PFSK-1 (cell line): ENCODE results near the gene TBX1.
A peak's percentile ranks its signal among the peaks of the same experiment; 100 is the strongest.

Source experiments
- FOXP2 ChIP-seq: optimal IDR thresholded peaks from 2 replicates; pipeline ENCODE3; 2011; ENCODE audit warnings: borderline replicate concordance, control low read depth, inconsistent platforms; ENCODE audit not compliant: insufficient read depth; ENCODE audit errors: extremely low read length, extremely low read depth
- POLR2AphosphoS5 ChIP-seq: IDR thresholded peaks from 2 replicates; pipeline ENCODE4 v1.6.1; 2012; ENCODE audit warnings: low read depth, mild to moderate bottlenecking, control low read depth, low read length, moderate library complexity
- REST ChIP-seq, 2 experiments: IDR thresholded peaks; 2 replicates each; pipeline versions ENCODE4 v1.6.1 to v1.8.0; 2011 to 2012; ENCODE audit warnings: low read depth in 2 of 2, low read length in 2 of 2, control low read depth in 1 of 2, inconsistent platforms in 1 of 2, mild to moderate bottlenecking in 1 of 2, moderate library complexity in 1 of 2; ENCODE audit not compliant: insufficient read depth in 1 of 2
- SIN3A ChIP-seq: IDR thresholded peaks from 2 replicates; pipeline ENCODE4 v1.6.1; 2012; ENCODE audit warnings: mild to moderate bottlenecking, low read length, moderate library complexity, borderline replicate concordance; ENCODE audit not compliant: insufficient read depth
- TAF1 ChIP-seq: IDR thresholded peaks from 2 replicates; pipeline ENCODE4 v1.6.1; 2012; ENCODE audit warnings: low read length, control low read depth, borderline replicate concordance; ENCODE audit not compliant: insufficient read depth

The TBX1 gene

GRCh38 chr22:19743651-19744050, 16.9 kb upstream of the TBX1 start:
- TF ChIP-seq SIN3A, result no peak
- no peak for TF ChIP-seq FOXP2
- TF ChIP-seq REST (IDR thresholded peaks at IDR 0.05; ENCODE audit: insufficient read depth in 1 of 2, low read depth in 2 of 2, low read length in 2 of 2), result no peak
- no peak for TF ChIP-seq POLR2AphosphoS5

GRCh38 chr22:19744350-19745006, 16.1 kb upstream of the TBX1 start:
- TF ChIP-seq POLR2AphosphoS5 (no peak), SIN3A (no peak), TAF1 (no peak), REST (IDR thresholded peaks at IDR 0.05; ENCODE audit: insufficient read depth in 1 of 2, low read depth in 2 of 2, low read length in 2 of 2) (no peak), FOXP2 (no peak)

GRCh38 chr22:19745155-19746101, 15.2 kb upstream of the TBX1 start:
- TF ChIP-seq REST (IDR thresholded peaks at IDR 0.05; ENCODE audit: insufficient read depth in 1 of 2, low read depth in 2 of 2, low read length in 2 of 2), result no peak
- peak; percentile 33 for TF ChIP-seq FOXP2
- no peak for TF ChIP-seq POLR2AphosphoS5

GRCh38 chr22:19746726-19747125, 13.9 kb upstream of the TBX1 start:
- TF ChIP-seq SIN3A (no peak), FOXP2 (no peak), POLR2AphosphoS5 (no peak), REST (IDR thresholded peaks at IDR 0.05; ENCODE audit: insufficient read depth in 1 of 2, low read depth in 2 of 2, low read length in 2 of 2) (no peak), TAF1 (no peak)
